IMR-90 (cell line): ENCODE results near the gene ZNF423. TPM values are rescaled to one million over a fixed set of nuclear protein-coding genes. Genes with fewer than 3 reads are reported as not detected.

Experiments used
- ATAC-seq: fragments of 200-7000 bp; cut with Tn5 transposase; 2 replicates; pipeline ENCODE4 v1.9.1; 2020; ENCODE audit warnings: low read depth, mild to moderate bottlenecking, moderate library complexity
- BruUV-seq: library from RNA; stranded (reverse); fragments of 400-500 nt; replicated peaks from 2 replicates; lab custom pipeline; 2021; lab: Mats Ljungman, UMichigan
- CTCF ChIA-PET: fragments of 300-600 bp; formaldehyde crosslinking; extraction: SDS; loops from one replicate; lab custom pipeline; 2021; ENCODE audit warnings: antibody characterized with exemption; lab: Yijun Ruan, JAX
- POLR2A ChIA-PET: fragments of 300-600 bp; sonication (Branson Sonifier 250); formaldehyde crosslinking; loops from one replicate; lab custom pipeline; 2022; ENCODE audit warnings: antibody characterized with exemption; ENCODE audit not compliant: unreplicated experiment; lab: Charles Lee
- DNase-seq: peaks from one replicate; pipeline ENCODE4 v3.0.0; 2013
- H2AFZ ChIP-seq: replicated peaks from 2 replicates; pipeline ENCODE3; 2013; ENCODE audit warnings: low read length, mild to moderate bottlenecking; ENCODE audit not compliant: poor library complexity
- H2AK5ac ChIP-seq: 2 replicates; pipeline ENCODE4 v1.6.1; 2013; ENCODE audit warnings: low read depth, low read length, inconsistent platforms
- H2AK9ac ChIP-seq: replicated peaks from 2 replicates; pipeline ENCODE3; 2013; ENCODE audit warnings: mild to moderate bottlenecking, low read depth, low read length, moderate library complexity; ENCODE audit not compliant: poor library complexity
- H2BK120ac ChIP-seq: 2 replicates; pipeline ENCODE4 v1.6.1; 2013; ENCODE audit warnings: low read depth, low read length, inconsistent platforms
- H2BK15ac ChIP-seq: 3 replicates; pipeline ENCODE4 v1.6.1; 2013; ENCODE audit warnings: low read depth, low read length, inconsistent platforms
- H2BK20ac ChIP-seq: 2 replicates; pipeline ENCODE4 v1.6.1; 2013; ENCODE audit warnings: low read depth, mild to moderate bottlenecking, inconsistent platforms, low read length, moderate library complexity
- H2BK5ac ChIP-seq: 2 replicates; pipeline ENCODE4 v1.6.1; 2013; ENCODE audit warnings: mild to moderate bottlenecking, low read depth, low read length, inconsistent platforms; ENCODE audit not compliant: poor library complexity, severe bottlenecking
- H3K14ac ChIP-seq: replicated peaks from 2 replicates; pipeline ENCODE4 v1.6.1; 2013; ENCODE audit warnings: low read depth, low read length, inconsistent platforms
- H3K18ac ChIP-seq: 2 replicates; pipeline ENCODE4 v1.6.1; 2013; ENCODE audit warnings: low read depth, low read length, control low read depth
- H3K23ac ChIP-seq: 2 replicates; pipeline ENCODE4 v1.6.1; 2013; ENCODE audit warnings: low read depth, low read length, inconsistent platforms
- H3K27ac ChIP-seq: 2 replicates; pipeline ENCODE4 v1.5.1; 2013; ENCODE audit warnings: mild to moderate bottlenecking, control low read depth, low read length; ENCODE audit not compliant: insufficient read depth
- H3K27me3 ChIP-seq: 2 replicates; pipeline ENCODE4 v1.6.1; 2013; ENCODE audit warnings: low read length; ENCODE audit not compliant: control insufficient read depth, insufficient read depth
- H3K36me3 ChIP-seq: 2 replicates; pipeline ENCODE4 v1.6.1; 2013; ENCODE audit warnings: low read length, mixed read lengths; ENCODE audit not compliant: control insufficient read depth, insufficient read depth
- H3K4ac ChIP-seq: 2 replicates; pipeline ENCODE4 v1.6.1; 2013; ENCODE audit warnings: low read depth, low read length, inconsistent platforms
- H3K4me1 ChIP-seq: 2 replicates; pipeline ENCODE4 v1.6.1; 2013; ENCODE audit warnings: low read length, mixed read lengths; ENCODE audit not compliant: control insufficient read depth, insufficient read depth
- H3K4me2 ChIP-seq: 2 replicates; pipeline ENCODE4 v1.6.1; 2013; ENCODE audit warnings: low read depth, mild to moderate bottlenecking, control low read depth, low read length, moderate library complexity
- H3K4me3 ChIP-seq: 2 replicates; pipeline ENCODE4 v1.5.1; 2013; ENCODE audit warnings: low read depth, mild to moderate bottlenecking, control low read depth, low read length, moderate library complexity; ENCODE audit not compliant: insufficient read depth
- H3K56ac ChIP-seq: 2 replicates; pipeline ENCODE4 v1.6.1; 2013; ENCODE audit warnings: low read length, inconsistent platforms; ENCODE audit not compliant: insufficient read depth; ENCODE audit errors: extremely low read depth
- H3K79me1 ChIP-seq, 2 experiments: 2 replicates each; pipeline ENCODE4 v1.6.1; 2013; ENCODE audit warnings: low read length in 2 of 2, inconsistent platforms in 1 of 2, low read depth in 1 of 2
- H3K9ac ChIP-seq: 2 replicates; pipeline ENCODE4 v1.6.1; 2013; ENCODE audit warnings: low read depth, low read length, control low read depth
- H3K9me1 ChIP-seq: 2 replicates; pipeline ENCODE4 v1.6.1; 2013; ENCODE audit warnings: low read length, inconsistent platforms; ENCODE audit not compliant: insufficient read depth
- H3K9me3 ChIP-seq: 2 replicates; pipeline ENCODE4 v1.6.1; 2013; ENCODE audit warnings: low read length; ENCODE audit not compliant: control insufficient read depth, insufficient read depth
- H4K20me1 ChIP-seq: 2 replicates; pipeline ENCODE4 v1.6.1; 2013; ENCODE audit warnings: low read length, inconsistent platforms; ENCODE audit not compliant: insufficient read depth
- H4K5ac ChIP-seq: 2 replicates; pipeline ENCODE4 v1.6.1; 2013; ENCODE audit warnings: mild to moderate bottlenecking, low read depth, low read length, control low read depth
- H4K8ac ChIP-seq, 2 experiments: 2 replicates each; pipeline ENCODE4 v1.6.1; 2013; ENCODE audit warnings: low read depth in 2 of 2, low read length in 2 of 2, control low read depth in 1 of 2, inconsistent platforms in 1 of 2
- H4K91ac ChIP-seq: 2 replicates; pipeline ENCODE4 v1.6.1; 2013; ENCODE audit warnings: low read depth, low read length, inconsistent platforms; ENCODE audit not compliant: insufficient read depth
- BHLHE40 ChIP-seq: fragments of 150-350 bp; IDR thresholded peaks from 2 replicates; pipeline ENCODE4 v1.6.1; 2016; ENCODE audit warnings: mild to moderate bottlenecking, low read depth, low read length
- CEBPB ChIP-seq: IDR thresholded peaks from 2 replicates; pipeline ENCODE4 v1.6.1; 2012; ENCODE audit warnings: low read depth, low read length, improper control_type of control experiment
- CHD1 ChIP-seq: IDR thresholded peaks from 2 replicates; pipeline ENCODE4 v1.6.1; 2012; ENCODE audit warnings: low read depth, low read length, improper control_type of control experiment
- CTCF ChIP-seq: conservative IDR thresholded peaks from 2 replicates; pipeline ENCODE4 v1.5.1; 2012; ENCODE audit warnings: mild to moderate bottlenecking, low read depth, low read length, improper control_type of control experiment
- FOS ChIP-seq: fragments of 150-350 bp; IDR thresholded peaks from 2 replicates; pipeline ENCODE4 v1.6.1; 2016; ENCODE audit warnings: low read depth, low read length
- MAFK ChIP-seq: IDR thresholded peaks from 2 replicates; pipeline ENCODE4 v1.6.1; 2012; ENCODE audit warnings: low read depth, low read length, improper control_type of control experiment
- MAZ ChIP-seq: IDR thresholded peaks from 2 replicates; pipeline ENCODE4 v1.6.1; 2012; ENCODE audit warnings: low read depth, mild to moderate bottlenecking, low read length, improper control_type of control experiment, moderate library complexity, borderline replicate concordance
- MXI1 ChIP-seq: IDR thresholded peaks from 2 replicates; pipeline ENCODE4 v1.6.1; 2012; ENCODE audit warnings: low read depth, mild to moderate bottlenecking, low read length, moderate library complexity, borderline replicate concordance
- NFE2L2 ChIP-seq: fragments of 150-350 bp; IDR thresholded peaks from 2 replicates; pipeline ENCODE4 v1.6.1; 2016; ENCODE audit warnings: low read depth, mild to moderate bottlenecking, low read length
- POLR2A ChIP-seq: IDR thresholded peaks from 2 replicates; pipeline ENCODE4 v1.6.1; 2012; ENCODE audit warnings: mild to moderate bottlenecking, low read depth, low read length
- RCOR1 ChIP-seq: IDR thresholded peaks from 2 replicates; pipeline ENCODE4 v1.6.1; 2012; ENCODE audit warnings: mild to moderate bottlenecking, low read length, improper control_type of control experiment; ENCODE audit not compliant: insufficient replicate concordance
- RFX5 ChIP-seq: IDR thresholded peaks from 2 replicates; pipeline ENCODE4 v1.8.0; 2012; ENCODE audit warnings: low read depth, mild to moderate bottlenecking, low read length, moderate library complexity
- SMC3 ChIP-seq: fragments of 150-350 bp; IDR thresholded peaks from 2 replicates; pipeline ENCODE4 v1.6.1; 2016; ENCODE audit warnings: low read depth, mild to moderate bottlenecking, antibody characterized with exemption, low read length, moderate library complexity
- USF2 ChIP-seq: fragments of 150-350 bp; IDR thresholded peaks from 2 replicates; pipeline ENCODE4 v1.6.1; 2017; ENCODE audit warnings: mild to moderate bottlenecking, antibody characterized with exemption, low read length, low read depth
- WGBS, 2 experiments: methylation state at CpG; one replicate each; pipeline versions ENCODE4 v1.1.5 to v1.1.7; 2013; ENCODE audit warnings: missing lambda C conversion rate in 2 of 2; ENCODE audit not compliant: insufficient read length in 1 of 2; ENCODE audit errors: extremely low coverage in 2 of 2; 5-methylcytosine and 5-hydroxymethylcytosine counted together
- dilution Hi-C: fragments of 300-500 bp; cut with HindIII; formaldehyde crosslinking; loops from one replicate; pipeline ENCODE4 v1.14.3; 2018; ENCODE audit warnings: low sequenced_read_pairs; ENCODE audit not compliant: unreplicated experiment
- in situ Hi-C: fragments of 300-500 bp; cut with MboI; formaldehyde crosslinking; loops from 3 replicates; pipeline ENCODE4 v1.14.3; 2019; ENCODE audit warnings: low sequenced_read_pairs, inconsistent platforms, mixed read lengths
- intact Hi-C: fragments of 100-400 bp; cut with micrococcal nuclease; formaldehyde crosslinking; loops from 2 replicates; pipeline ENCODE4 v1.10.0; 2022
- polyA plus RNA-seq, 3 experiments: library from polyadenylated mRNA; depleted of rRNA; stranded (reverse); fragments of >200 nt; gene quantifications; 2 replicates each; pipeline ENCODE4 v1.2.3, GENCODE V29; 2012; ENCODE audit warnings: low replicate concordance in 1 of 3
- total RNA-seq: library from RNA; depleted of rRNA; stranded (reverse); fragments of >200 nt; gene quantifications from 2 replicates; pipeline ENCODE4 v1.2.3, GENCODE V29; 2012

Gene ZNF423
- total and polyA plus RNA-seq, 2 of the 4 experiments (the other 2 are of a cell fraction): under 0.01 to 0.10 TPM

- CTCF ChIA-PET: no interaction called here
- Histone ChIP-seq H3K36me3 (no peaks in the 10 kb centered on the region), H3K4me2 (no peak overlapping the region), H2AK9ac (no peak overlapping the region), H3K23ac (no peak overlapping the region), H3K9ac (no peak overlapping the region), H2BK5ac (no peak overlapping the region), H3K79me1 (no peaks in the 10 kb centered on the region), H4K5ac (no peak overlapping the region), H3K14ac (no peak overlapping the region), H3K27me3 (peaks cover 20% of the 10 kb centered on the region), H3K9me1 (no peaks in the 10 kb centered on the region), H4K91ac (no peak overlapping the region), H2BK120ac (no peak overlapping the region), H3K4me1 (no peaks in the 10 kb centered on the region), H3K27ac (no peak overlapping the region), H3K56ac (no peak overlapping the region), H3K9me3 (no peaks in the 10 kb centered on the region), H2AK5ac (no peak overlapping the region), H2BK20ac (no peak overlapping the region), H4K20me1 (no peaks in the 10 kb centered on the region), H3K4ac (no peak overlapping the region), H4K8ac (no peak overlapping the region), H3K4me3 (no peak overlapping the region), H2AFZ (no peak overlapping the region), H3K18ac (no peak overlapping the region), H2BK15ac (no peak overlapping the region)
- no TSS peak for BruUV-seq
- WGBS, 2 experiments: 20% methylated on average over 1 of the region's 28 CpGs; no CpG with 5 or more reads in 1 of the 2 experiments
- DNase-seq (no peak), ATAC-seq (no peak)
- POLR2A ChIA-PET: no interaction called here
- in situ Hi-C loops: no loop called here
- intact Hi-C loops: no loop called here
- dilution Hi-C loops: no loop called here
- TF ChIP-seq BHLHE40 (no peak), CHD1 (no peak), CEBPB (no peak), MAZ (no peak), CTCF (no peak), NFE2L2 (no peak), FOS (no peak), MAFK (no peak), POLR2A (no peak), SMC3 (no peak), MXI1 (no peak), USF2 (no peak), RFX5 (no peak), RCOR1 (no peak)
These were observed 192.5 kb downstream of the ZNF423 start for GRCh38 chr16:49663081-49664065.
